Natural killer cell treated with Interleukin-12 subunit alpha and Interleukin-12 subunit beta and Interleukin-15 and Interleukin-18, amount 100 ng/mL, for 72 hours (primary cell): Measurements from ENCODE around the gene SPI1. TPM values are rescaled to one million over a fixed set of nuclear protein-coding genes. Genes with fewer than 3 reads are reported as not detected.

Source experiments
- ATAC-seq, 2 donors: fragments of 150-1000 bp; cut with Tn5 transposase in 1 of 2; sonication (Bioruptor Pico), chemical (Tn5 transposase) in 1 of 2; 2 replicates each; pipeline ENCODE4 v1.10.0; 2021
- DNase-seq: peaks from one replicate; pipeline ENCODE4 v3.0.0; 2022; ENCODE audit warnings: low spot score
- H3K27ac Mint-ChIP-seq, 2 donors: 1 replicate in 1 of 2; 2 replicates in 1 of 2; pipeline ENCODE4 v1.8.0; 2022; ENCODE audit warnings: mixed read lengths in 2 of 2, mild to moderate bottlenecking in 1 of 2, moderate library complexity in 1 of 2
- H3K27me3 Mint-ChIP-seq, 2 donors: 1 replicate in 1 of 2; 2 replicates in 1 of 2; pipeline ENCODE4 v1.8.0; 2022; ENCODE audit warnings: mixed read lengths in 2 of 2
- H3K36me3 Mint-ChIP-seq: one replicate; pipeline ENCODE4 v1.8.0; 2022; ENCODE audit warnings: mixed read lengths
- H3K4me1 Mint-ChIP-seq, 2 donors: 1 replicate in 1 of 2; 2 replicates in 1 of 2; pipeline ENCODE4 v1.8.0; 2022; ENCODE audit warnings: low read depth in 2 of 2, mixed read lengths in 2 of 2, mild to moderate bottlenecking in 1 of 2
- H3K4me3 Mint-ChIP-seq: one replicate; pipeline ENCODE4 v1.8.0; 2022; ENCODE audit warnings: mixed read lengths
- H3K9me3 Mint-ChIP-seq: 2 replicates; pipeline ENCODE4 v1.8.0; 2022; ENCODE audit warnings: mixed read lengths
- total RNA-seq, 2 donors: library from RNA; stranded (reverse); gene quantifications; one replicate each; pipeline ENCODE4 v1.2.3, GENCODE V29; 2022

SPI1 gene
- total RNA-seq, 2 donors from 2014 or later, result 2.0 to 2.5 TPM

DNA sequence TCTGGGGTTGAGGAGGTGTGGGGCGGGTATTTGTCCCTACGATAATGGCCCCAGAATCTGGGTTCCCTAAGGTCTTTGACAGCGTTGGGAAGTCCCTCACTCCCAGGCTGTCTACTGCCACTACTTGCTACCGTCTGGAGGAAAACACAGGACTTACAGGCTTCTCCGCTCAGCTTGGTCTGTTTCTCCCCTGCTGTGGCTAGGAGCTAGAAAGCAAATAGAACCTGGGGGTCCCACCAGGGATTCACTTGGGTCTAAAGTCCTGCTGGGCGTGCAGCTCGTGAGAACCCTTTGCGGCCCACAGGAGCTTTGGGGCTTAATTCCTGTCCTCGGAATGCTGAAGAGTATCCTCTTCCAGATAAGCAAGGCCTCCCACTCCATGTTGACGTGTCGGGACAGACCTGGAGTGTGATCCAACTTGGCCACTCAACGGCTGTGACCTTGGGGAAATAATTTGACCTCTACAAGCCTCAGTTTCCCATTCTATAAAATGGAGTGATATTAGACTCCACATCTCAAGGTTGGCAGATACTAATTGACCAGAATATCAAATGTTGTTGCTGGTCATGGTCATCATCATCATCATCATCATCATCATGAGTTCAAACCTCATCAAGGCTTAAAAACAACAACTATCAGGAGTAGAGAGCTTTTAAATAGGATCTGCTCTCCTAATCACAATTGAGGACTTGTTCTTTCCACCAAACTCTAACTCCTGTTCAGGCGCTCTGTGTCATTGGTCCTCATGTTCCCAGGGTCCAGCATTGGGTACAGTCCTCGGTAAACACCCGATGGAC, 24.2 kb downstream of the SPI1 start:
- no peaks in the 10 kb centered on the region for H3K36me3 Mint-ChIP-seq
- ATAC-seq, result no peak
- H3K9me3 Mint-ChIP-seq, result no peaks in the 10 kb centered on the region
- no peak for DNase-seq
- H3K4me1 Mint-ChIP-seq, result peaks cover under 1 to 2% of the 10 kb centered on the region in 2 donors
- no peak overlapping the region for H3K4me3 Mint-ChIP-seq
- no peak overlapping the region for H3K27ac Mint-ChIP-seq
- H3K27me3 Mint-ChIP-seq, result no peaks in the 10 kb centered on the region

GRCh38 chr11:47352556-47352955, 25.8 kb downstream of the SPI1 start, which contains the start of gene MYBPC3:
MYBPC3 (minus strand) TSS chr11:47352702; CDS start chr11:47352647, 55 bp downstream.
- DNase-seq (no peak), ATAC-seq (no peak)
- Mint-ChIP-seq H3K36me3 (no peaks in the 10 kb centered on the region), H3K27ac (no peak within 1 kb of the TSS), H3K4me3 (no peak within 1 kb of the TSS), H3K9me3 (no peaks in the 10 kb centered on the region), H3K27me3 (no peaks in the 10 kb centered on the region), H3K4me1 (no peaks in the 10 kb centered on the region)

DNA sequence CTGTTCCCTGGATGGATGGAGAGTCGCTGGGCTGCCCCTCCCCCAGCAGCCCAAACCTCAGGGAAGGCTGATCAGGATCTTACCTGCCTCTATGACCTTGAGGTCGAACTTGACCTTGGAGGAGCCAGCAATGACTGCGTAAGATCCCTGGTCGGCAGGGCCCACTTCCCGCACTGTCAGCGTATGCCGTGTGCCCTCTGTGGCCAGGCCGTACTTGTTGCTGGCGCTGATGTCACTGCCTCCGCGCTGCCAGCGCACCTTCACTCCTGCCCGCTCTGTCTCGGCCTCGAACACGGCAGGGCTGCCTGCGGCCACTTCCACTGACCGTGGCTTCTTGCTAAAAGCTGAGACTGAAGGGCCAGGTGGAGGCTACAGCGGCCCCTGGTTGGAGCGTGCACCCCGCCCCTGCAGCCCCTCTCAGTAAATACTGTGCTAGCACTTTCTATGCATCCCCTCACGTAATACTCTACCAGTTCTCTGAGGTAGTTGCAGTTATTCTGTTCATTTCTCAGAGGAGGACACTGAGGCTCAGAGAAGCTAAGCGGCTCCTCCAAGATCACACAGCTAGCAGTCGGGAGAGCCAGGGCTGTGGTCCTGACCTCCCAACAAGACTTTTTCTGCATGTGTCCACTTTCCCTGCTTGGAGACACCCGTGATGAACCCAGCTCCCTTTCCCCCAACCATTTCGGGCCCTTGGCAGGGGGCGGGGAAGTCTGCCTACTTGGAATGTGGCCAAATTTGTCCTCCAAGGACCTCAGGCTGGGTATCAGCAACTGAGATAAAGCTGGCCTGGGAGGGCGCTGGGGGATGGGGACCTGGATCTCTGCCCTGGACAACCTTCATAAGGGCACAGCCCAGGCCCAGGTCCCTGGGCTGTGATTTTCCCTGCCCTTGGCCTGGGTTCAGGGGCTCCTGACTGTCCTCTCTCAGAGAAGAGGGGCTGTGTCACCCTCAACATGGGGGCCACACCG, 26.9 kb downstream of the SPI1 start:
- no peaks in the 10 kb centered on the region for H3K4me1 Mint-ChIP-seq
- no peak for DNase-seq
- no peak overlapping the region for H3K27ac Mint-ChIP-seq
- no peaks in the 10 kb centered on the region for H3K9me3 Mint-ChIP-seq
- H3K36me3 Mint-ChIP-seq, result no peaks in the 10 kb centered on the region
- no peaks in the 10 kb centered on the region for H3K27me3 Mint-ChIP-seq
- no peak overlapping the region for H3K4me3 Mint-ChIP-seq
- ATAC-seq, result no peak

GRCh38 chr11:47350315-47350714, 28.0 kb downstream of the SPI1 start:
- Mint-ChIP-seq H3K9me3 (no peaks in the 10 kb centered on the region), H3K4me3 (no peak overlapping the region), H3K27ac (no peak overlapping the region), H3K27me3 (no peaks in the 10 kb centered on the region), H3K4me1 (no peaks in the 10 kb centered on the region), H3K36me3 (no peaks in the 10 kb centered on the region)
- DNase-seq (no peak), ATAC-seq (no peak)

DNA sequence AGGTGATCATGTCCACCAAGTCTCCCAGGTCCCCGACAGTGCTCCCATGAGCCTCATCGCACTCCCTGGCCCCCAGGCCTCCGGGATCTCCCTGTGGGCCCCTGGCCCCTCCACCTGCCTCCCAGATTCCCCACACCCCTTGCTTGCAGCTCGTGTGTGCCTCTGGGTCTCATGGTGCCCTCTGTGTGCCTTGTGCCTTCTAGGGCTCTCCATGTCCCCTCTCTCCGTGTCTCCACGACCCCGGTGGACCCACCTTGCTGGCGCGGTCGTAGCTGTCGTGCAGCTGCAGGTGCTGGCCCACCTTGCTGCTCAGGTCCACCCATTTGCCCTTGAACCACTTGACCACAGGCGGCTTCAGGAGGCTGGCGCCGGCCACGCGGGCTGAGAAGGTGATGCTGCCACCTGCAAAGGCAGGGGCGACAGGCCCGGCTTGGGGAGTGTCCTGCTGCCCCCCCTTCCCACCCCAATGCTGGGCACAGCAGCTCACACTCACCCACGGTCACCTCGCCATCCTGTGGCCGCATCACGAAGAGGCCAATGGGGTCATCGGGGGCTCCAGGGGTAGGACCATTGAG, 28.7 kb downstream of the SPI1 start:
- Mint-ChIP-seq H3K36me3 (no peaks in the 10 kb centered on the region), H3K9me3 (no peaks in the 10 kb centered on the region), H3K27me3 (no peaks in the 10 kb centered on the region), H3K27ac (no peak overlapping the region), H3K4me1 (no peaks in the 10 kb centered on the region), H3K4me3 (no peak overlapping the region)
- DNase-seq (no peak), ATAC-seq (no peak)

DNA sequence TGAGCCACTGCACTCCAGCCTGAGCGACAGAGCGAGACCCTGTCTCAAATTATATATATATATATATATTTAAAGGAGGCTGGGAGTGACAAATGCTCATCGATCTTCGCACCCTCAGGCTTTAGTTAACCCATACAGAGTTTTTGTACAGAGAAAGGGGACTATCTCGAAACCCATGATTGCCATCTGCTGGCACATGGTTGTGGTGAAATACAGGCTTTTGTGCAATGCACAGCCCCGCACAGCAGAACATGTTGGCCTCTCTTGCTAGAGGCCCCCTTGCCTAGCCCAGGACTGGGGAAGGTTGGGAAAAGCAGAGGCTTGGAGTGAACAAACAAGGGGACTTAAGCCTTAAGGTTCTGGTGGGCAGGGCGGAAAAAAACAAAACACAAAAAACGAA, 29.5 kb downstream of the SPI1 start:
- Mint-ChIP-seq H3K9me3 (no peaks in the 10 kb centered on the region), H3K27me3 (no peaks in the 10 kb centered on the region), H3K36me3 (no peaks in the 10 kb centered on the region), H3K27ac (no peak overlapping the region), H3K4me1 (no peaks in the 10 kb centered on the region), H3K4me3 (no peak overlapping the region)
- DNase-seq (no peak), ATAC-seq (no peak)

DNA sequence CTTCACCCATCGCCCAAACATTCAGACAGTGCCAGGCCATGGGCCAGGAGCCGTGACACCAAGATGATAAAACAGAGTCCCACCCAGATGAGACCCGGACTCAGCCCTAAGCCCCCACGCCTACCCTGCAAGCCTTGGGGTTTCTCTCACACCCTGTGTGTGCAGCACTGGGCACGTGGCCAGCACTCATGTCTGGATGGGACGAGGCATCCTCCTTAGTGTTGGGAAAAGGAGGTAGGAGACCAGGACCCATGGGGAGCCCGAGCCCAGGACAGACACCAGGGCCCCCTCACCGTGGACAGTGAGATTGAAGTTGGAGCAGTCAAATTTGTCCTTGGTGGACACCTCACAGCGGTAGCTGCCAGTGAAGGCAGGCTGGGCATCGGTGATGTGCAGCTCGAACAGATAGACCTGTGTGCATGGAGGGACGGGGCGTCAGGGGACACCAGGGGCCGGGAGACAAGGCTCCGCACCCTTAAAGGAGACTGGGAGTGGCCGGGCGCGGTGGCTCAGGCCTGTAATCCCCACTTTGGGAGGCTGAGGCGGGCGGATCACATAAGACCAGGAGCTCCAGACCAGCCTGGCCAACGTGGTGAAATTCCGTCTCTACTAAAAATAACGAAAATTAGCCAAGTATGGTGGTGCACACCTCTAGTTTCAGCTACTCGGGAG, 30.1 kb downstream of the SPI1 start:
- no peak overlapping the region for H3K27ac Mint-ChIP-seq
- no peak for ATAC-seq

DNA sequence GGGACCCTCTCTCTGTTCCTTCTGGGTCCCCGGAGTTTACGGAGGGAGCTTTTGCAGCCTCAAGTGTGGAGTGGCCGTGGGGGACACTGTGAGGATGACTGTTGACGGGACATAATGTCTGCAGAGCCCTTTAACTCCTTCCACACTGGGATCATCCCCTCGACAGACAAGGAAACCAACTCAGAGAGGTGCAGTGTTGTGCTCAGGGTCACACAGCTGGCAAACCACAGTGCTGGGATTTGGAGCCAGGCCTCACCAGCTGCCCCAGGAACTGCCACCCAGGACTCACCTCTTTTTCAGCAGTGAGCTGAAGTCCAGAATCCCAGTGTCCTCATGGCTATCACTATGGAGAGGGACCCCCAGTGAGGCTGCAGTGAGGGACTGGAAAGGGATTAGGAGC, 31.2 kb downstream of the SPI1 start:
- peaks cover 0 to 3% of the 10 kb centered on the region in 2 donors for H3K4me1 Mint-ChIP-seq
- no peak for DNase-seq
- ATAC-seq, result no peak
- H3K4me3 Mint-ChIP-seq, result no peak overlapping the region
- no peaks in the 10 kb centered on the region for H3K36me3 Mint-ChIP-seq
- no peak overlapping the region for H3K27ac Mint-ChIP-seq
- H3K27me3 Mint-ChIP-seq, result peaks cover 0 to 2% of the 10 kb centered on the region in 2 donors
- no peaks in the 10 kb centered on the region for H3K9me3 Mint-ChIP-seq

More for the DNA sequence above, 30.1 kb downstream of the SPI1 start:
- Mint-ChIP-seq H3K9me3 (no peaks in the 10 kb centered on the region), H3K4me1 (peaks cover 0 to 3% of the 10 kb centered on the region in 2 donors), H3K36me3 (no peaks in the 10 kb centered on the region), H3K27me3 (peaks cover 0 to 2% of the 10 kb centered on the region in 2 donors), H3K4me3 (no peak overlapping the region)
- no peak for DNase-seq

DNA sequence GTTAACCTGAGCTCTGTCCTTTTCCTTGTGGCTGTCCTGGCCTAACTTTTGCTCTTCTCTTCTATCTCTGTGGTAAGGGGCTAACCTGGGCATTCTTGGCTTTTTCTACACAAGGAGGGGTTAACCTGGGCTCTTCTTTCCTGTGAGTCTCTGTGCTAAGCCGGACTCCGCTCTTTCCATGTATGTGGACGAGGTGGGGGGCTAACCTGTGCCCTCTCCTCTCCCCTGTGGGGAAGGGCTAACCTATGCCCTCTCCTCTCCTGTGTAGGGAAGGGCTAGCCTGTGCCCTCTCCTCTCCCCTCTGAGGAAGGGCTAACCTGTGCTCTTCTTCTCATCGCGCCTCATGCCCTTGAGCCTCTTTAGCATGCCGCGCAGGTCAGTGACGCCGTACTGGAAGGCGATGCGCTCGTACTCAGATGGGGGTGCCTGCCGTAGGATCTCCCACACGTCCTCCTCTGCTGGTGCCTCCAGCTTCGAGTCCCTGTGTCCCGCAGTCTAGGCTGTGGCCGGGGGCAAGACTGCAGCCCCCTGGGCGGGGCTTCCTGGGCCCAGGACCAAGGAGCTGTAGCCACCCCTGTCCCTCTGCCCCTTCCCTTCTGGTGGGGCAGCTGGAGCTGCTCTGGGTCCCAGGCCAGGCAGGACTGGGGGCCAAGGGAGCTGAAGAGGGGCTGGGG, 32.3 kb downstream of the SPI1 start:
- peaks cover 0 to 2% of the 10 kb centered on the region in 2 donors for H3K27me3 Mint-ChIP-seq
- no peak overlapping the region for H3K4me3 Mint-ChIP-seq
- H3K9me3 Mint-ChIP-seq, result no peaks in the 10 kb centered on the region
- no peaks in the 10 kb centered on the region for H3K36me3 Mint-ChIP-seq
- DNase-seq (no peak), ATAC-seq (no peak)
- peaks cover 0 to 3% of the 10 kb centered on the region in 2 donors for H3K4me1 Mint-ChIP-seq
- no peak overlapping the region for H3K27ac Mint-ChIP-seq

- ATAC-seq, result no peak
- Mint-ChIP-seq H3K4me1 (peaks cover 0 to 3% of the 10 kb centered on the region in 2 donors), H3K4me3 (no peak overlapping the region), H3K36me3 (no peaks in the 10 kb centered on the region), H3K27me3 (peaks cover 0 to 2% of the 10 kb centered on the region in 2 donors), H3K9me3 (no peaks in the 10 kb centered on the region), H3K27ac (no peak overlapping the region)
- no peak for DNase-seq
These were observed 35.5 kb downstream of the SPI1 start for GRCh38 chr11:47342854-47343253.

DNA sequence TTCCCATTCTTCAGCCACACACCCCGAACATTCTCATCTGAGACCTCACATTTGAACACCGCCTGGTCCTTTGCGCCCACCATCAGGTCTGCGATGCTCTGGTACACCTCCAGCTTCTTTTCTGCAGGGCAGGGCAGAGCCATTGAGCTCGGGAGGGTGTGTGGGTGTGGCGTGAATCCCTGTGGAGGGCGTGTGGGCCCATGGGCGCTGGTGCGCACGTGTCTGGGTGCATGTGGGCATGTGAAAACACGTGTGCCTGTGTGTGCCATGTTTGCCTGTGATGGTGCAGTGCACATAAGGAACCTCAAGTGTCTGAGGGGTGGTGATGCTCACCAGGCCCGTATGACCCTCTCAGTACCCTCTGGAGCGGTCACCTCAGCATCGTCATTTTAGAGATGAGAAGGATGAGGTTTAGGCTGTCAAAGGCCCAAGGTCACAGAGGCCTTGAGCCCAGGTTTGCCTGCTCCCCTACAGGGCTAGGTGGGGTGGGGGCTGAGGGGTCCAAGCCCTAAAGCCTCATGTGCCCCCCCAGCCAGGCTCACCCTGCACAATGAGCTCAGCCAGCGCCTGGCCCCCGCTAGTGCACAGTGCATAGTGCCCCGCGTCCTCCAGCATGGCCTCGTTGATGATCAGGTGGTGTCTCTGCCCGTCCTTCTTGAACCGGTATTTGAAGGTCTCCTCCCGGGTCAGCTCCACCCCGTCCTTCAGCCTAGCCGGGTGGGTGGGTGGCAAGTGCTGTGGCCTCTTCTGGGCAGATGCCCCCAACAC, 36.1 kb downstream of the SPI1 start:
- Mint-ChIP-seq H3K27ac (no peak overlapping the region), H3K4me1 (peaks cover 0 to 3% of the 10 kb centered on the region in 2 donors), H3K4me3 (no peak overlapping the region), H3K36me3 (no peaks in the 10 kb centered on the region), H3K9me3 (no peaks in the 10 kb centered on the region), H3K27me3 (peaks cover 0 to 2% of the 10 kb centered on the region in 2 donors)
- DNase-seq, result no peak
- ATAC-seq, result no peak

- Mint-ChIP-seq H3K27me3 (peaks cover 0 to 2% of the 10 kb centered on the region in 2 donors), H3K27ac (no peak overlapping the region), H3K4me1 (peaks cover 0 to 3% of the 10 kb centered on the region in 2 donors), H3K36me3 (no peaks in the 10 kb centered on the region), H3K9me3 (no peaks in the 10 kb centered on the region), H3K4me3 (no peak overlapping the region)
- DNase-seq, result no peak
- no peak for ATAC-seq
These were observed 37.2 kb downstream of the SPI1 start for GRCh38 chr11:47340980-47341775.
